ENCODE data around the gene CNIH4.

CNIH4 gene

DNA sequence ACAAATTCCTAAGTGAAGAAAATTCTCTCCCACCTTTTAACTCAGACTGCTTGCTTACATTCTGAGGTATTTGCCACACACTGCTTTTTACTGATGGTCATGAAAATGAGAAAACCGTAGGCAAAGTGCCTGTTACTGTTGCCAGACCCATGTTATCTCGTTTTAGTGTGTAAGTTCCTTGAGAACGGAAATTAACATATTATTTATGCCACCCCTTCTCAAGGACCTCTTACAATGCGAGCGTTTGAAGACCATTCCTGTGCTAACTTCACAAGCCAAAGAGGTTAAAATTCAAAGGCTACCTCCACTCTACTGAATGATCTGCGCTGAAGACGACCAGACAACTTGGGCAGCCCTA is 27.2 kb upstream of the CNIH4 start:
- peak overlapping the region; percentile 58 for H3K4me2 ChIP-seq (ENCODE audit: low read length)
- H3K27ac ChIP-seq (ENCODE audit: low read depth, low read length), result peak overlapping the region; percentile 61
- H3K4me3 ChIP-seq (ENCODE audit: low read length), result peak overlapping the region; percentile 81
- no peaks in the 10 kb centered on the region for H3K9me2 ChIP-seq (replicated peaks; ENCODE audit: control insufficient read depth, low read length)
- peaks cover 25% of the 10 kb centered on the region for H3K36me3 ChIP-seq (ENCODE audit: control insufficient read depth, low read length)
- H3K27me3 ChIP-seq (ENCODE audit: control insufficient read depth, low read length), result no peaks in the 10 kb centered on the region
- no peaks in the 10 kb centered on the region for H3F3A ChIP-seq (ENCODE audit: control insufficient read depth, insufficient read depth)
- H3K4me1 ChIP-seq (ENCODE audit: control insufficient read depth, low read length), result peaks cover 37% of the 10 kb centered on the region
- H3K79me2 ChIP-seq (ENCODE audit: control insufficient read depth, low read length), result peaks cover 56% of the 10 kb centered on the region
- no peaks in the 10 kb centered on the region for H3K9me3 ChIP-seq (ENCODE audit: control insufficient read depth, insufficient read depth, low read length)
- H4K20me1 ChIP-seq (ENCODE audit: control insufficient read depth, insufficient read depth, low read depth, low read length), result no peaks in the 10 kb centered on the region
- TF ChIP-seq, protein P1, sequence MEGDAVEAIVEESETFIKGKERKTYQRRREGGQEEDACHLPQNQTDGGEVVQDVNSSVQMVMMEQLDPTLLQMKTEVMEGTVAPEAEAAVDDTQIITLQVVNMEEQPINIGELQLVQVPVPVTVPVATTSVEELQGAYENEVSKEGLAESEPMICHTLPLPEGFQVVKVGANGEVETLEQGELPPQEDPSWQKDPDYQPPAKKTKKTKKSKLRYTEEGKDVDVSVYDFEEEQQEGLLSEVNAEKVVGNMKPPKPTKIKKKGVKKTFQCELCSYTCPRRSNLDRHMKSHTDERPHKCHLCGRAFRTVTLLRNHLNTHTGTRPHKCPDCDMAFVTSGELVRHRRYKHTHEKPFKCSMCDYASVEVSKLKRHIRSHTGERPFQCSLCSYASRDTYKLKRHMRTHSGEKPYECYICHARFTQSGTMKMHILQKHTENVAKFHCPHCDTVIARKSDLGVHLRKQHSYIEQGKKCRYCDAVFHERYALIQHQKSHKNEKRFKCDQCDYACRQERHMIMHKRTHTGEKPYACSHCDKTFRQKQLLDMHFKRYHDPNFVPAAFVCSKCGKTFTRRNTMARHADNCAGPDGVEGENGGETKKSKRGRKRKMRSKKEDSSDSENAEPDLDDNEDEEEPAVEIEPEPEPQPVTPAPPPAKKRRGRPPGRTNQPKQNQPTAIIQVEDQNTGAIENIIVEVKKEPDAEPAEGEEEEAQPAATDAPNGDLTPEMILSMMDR (IDR thresholded peaks at IDR 0.05; ENCODE audit: low read depth, low read length, poor library complexity, severe bottlenecking), result no peak
- TF ChIP-seq EZH2phosphoT487 (IDR thresholded peaks at IDR 0.05; ENCODE audit: borderline replicate concordance, low read length), result no peak

DNA sequence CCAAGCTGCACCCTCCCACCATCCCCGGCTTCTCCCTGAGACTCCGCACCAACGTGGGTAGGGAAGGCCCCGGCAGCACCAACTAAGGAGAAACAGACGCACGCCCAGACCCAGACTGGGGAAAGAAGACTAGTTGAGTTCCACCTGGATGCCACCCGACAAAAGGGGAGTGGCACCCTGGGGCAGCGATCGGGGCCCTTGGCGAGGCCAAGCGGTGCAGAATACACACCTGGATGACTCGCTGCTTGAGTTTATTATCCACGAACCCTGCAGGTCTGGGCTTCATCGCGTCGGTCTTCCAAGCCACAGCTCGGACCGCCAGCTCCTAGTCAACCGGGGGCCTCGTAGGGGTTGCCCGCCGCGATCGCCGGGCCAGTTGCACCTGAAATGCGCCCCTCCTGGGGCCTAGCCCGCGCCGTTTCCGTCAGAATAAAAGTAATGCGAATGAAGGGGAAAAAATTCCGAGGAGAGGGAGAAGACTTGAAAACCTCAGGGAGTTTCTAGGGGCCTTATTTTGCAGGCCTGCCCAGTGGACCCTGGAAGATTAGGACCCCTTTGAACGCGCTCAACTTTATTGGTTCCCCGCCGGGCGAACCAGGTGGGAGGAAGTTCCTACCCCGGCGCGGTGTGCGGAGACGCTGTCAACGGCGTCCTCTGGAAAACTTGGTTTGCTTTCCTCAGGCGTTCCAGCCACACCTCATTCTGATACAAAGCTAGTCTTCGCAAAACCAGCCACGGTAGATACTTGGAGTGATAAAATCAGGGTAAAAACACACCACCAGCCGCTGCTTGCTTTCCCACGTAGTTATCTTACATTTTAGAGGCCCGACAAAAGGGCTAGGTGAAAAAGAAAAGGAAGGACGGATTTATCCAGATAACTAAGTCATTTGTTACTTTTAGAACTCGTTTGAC is 26.6 kb upstream of the CNIH4 start, which contains the start of gene NVL:
Gene NVL, minus strand, starts transcription at position 331 of the 912 bp plus-strand sequence. Its CDS starts 45 bp downstream, at position 286.
- Histone ChIP-seq H3K9me2 (replicated peaks; ENCODE audit: control insufficient read depth, low read length) (no peaks in the 10 kb centered on the region), H3K79me2 (ENCODE audit: control insufficient read depth, low read length) (peaks cover 52% of the 10 kb centered on the region), H3K9me3 (ENCODE audit: control insufficient read depth, insufficient read depth, low read length) (no peaks in the 10 kb centered on the region), H3K4me3 (ENCODE audit: low read length) (peak within 1 kb of the TSS; percentile 81), H3K27me3 (ENCODE audit: control insufficient read depth, low read length) (no peaks in the 10 kb centered on the region), H3K4me2 (ENCODE audit: low read length) (peak within 1 kb of the TSS; percentile 58), H3K36me3 (ENCODE audit: control insufficient read depth, low read length) (peaks cover 22% of the 10 kb centered on the region), H4K20me1 (ENCODE audit: control insufficient read depth, insufficient read depth, low read depth, low read length) (no peaks in the 10 kb centered on the region), H3F3A (ENCODE audit: control insufficient read depth, insufficient read depth) (no peaks in the 10 kb centered on the region), H3K27ac (ENCODE audit: low read depth, low read length) (peak within 1 kb of the TSS; percentile 61), H3K4me1 (ENCODE audit: control insufficient read depth, low read length) (peaks cover 41% of the 10 kb centered on the region)
- TF ChIP-seq, protein P1 (IDR thresholded peaks at IDR 0.05; ENCODE audit: low read depth, low read length, poor library complexity, severe bottlenecking), result no peak
- no peak for TF ChIP-seq EZH2phosphoT487 (IDR thresholded peaks at IDR 0.05; ENCODE audit: borderline replicate concordance, low read length)

DNA sequence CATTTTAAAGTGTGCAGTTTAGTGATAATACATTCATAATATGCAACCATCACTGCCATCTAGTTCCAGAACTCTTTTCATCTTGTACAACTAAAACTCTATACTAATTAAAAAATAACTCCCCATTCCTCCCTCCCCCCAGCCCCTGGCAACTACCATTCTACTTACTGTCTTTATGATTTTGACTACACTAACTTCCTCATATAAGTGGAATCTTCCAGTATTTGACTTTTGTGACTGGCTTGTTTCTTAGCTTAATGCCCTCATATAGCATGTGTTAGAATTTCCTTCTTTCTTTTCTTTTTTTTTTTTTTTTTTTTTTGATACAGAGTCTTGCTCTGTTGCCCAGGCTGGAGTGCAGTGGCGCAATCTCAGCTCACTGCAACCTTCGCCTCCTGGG is 25.4 kb upstream of the CNIH4 start:
- Histone ChIP-seq H3K4me1 (ENCODE audit: control insufficient read depth, low read length) (peaks cover 41% of the 10 kb centered on the region), H4K20me1 (ENCODE audit: control insufficient read depth, insufficient read depth, low read depth, low read length) (no peaks in the 10 kb centered on the region), H3K36me3 (ENCODE audit: control insufficient read depth, low read length) (peaks cover 14% of the 10 kb centered on the region), H3K27ac (ENCODE audit: low read depth, low read length) (no peak overlapping the region), H3K79me2 (ENCODE audit: control insufficient read depth, low read length) (peaks cover 42% of the 10 kb centered on the region), H3K9me3 (ENCODE audit: control insufficient read depth, insufficient read depth, low read length) (no peaks in the 10 kb centered on the region), H3K9me2 (replicated peaks; ENCODE audit: control insufficient read depth, low read length) (no peaks in the 10 kb centered on the region), H3K27me3 (ENCODE audit: control insufficient read depth, low read length) (no peaks in the 10 kb centered on the region), H3K4me3 (ENCODE audit: low read length) (peak overlapping the region; percentile 81), H3F3A (ENCODE audit: control insufficient read depth, insufficient read depth) (no peaks in the 10 kb centered on the region), H3K4me2 (ENCODE audit: low read length) (peak overlapping the region; percentile 58)
- TF ChIP-seq, protein P1 (IDR thresholded peaks at IDR 0.05; ENCODE audit: low read depth, low read length, poor library complexity, severe bottlenecking), result no peak
- no peak for TF ChIP-seq EZH2phosphoT487 (IDR thresholded peaks at IDR 0.05; ENCODE audit: borderline replicate concordance, low read length)
